ENCODE measurements around the gene AK2. TPM values are rescaled to one million over a fixed set of nuclear protein-coding genes. Genes with fewer than 3 reads are reported as not detected.
"Not testable (repeated sequence)": the region's sequence is repeated elsewhere in the genome, so short reads cannot be mapped to it uniquely, and the experiment has no call there.

The AK2 gene
- total RNA-seq, 1 experiment from 2014 or later, result 326 TPM

DNA sequence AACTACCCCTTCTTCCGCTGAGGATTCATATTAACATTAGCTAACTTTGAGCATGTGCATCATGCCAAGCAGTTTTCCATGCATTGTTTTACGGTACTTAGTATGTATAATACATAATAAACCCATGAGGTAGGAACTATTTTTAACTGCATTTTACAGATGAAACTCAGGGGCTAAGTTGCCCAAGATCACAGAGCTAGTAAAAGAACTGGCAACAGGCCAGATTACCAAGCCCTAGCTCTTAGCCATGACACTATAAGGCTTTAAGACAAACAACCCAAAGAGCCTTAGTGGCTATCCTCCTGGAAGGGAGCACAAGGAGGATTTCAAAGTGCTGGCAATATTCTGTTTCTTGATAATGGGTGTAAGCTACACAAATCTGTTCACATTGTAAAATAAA, 6.1 kb downstream of the AK2 start:
- no peak for DNase-seq (ENCODE audit: low read depth)
- in situ Hi-C loops (cut with HindIII; ENCODE audit: low pct_unique_long_range_greater_than_20kb, low sequenced_read_pairs), result no loop called here

DNA sequence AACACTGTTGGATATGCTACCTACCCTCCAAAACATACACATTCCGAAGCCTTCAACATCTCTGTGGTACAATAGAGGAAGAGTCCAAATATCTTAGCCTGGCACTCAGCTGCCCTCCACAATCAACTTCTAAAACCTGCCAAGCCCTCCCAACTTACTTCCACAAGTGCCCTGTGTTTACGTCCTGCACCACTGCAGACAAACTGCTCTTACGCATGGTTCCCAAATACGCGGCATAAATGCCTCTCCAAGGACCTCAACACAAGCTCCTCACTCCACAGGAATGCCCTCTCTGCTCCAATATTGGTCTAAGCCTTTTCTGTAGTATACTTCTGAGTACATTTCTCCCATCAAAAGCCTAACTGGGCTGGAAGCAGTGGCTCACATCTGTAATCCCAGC, 6.8 kb downstream of the AK2 start:
- DNase-seq (ENCODE audit: low read depth), result no peak
- in situ Hi-C loops (cut with HindIII; ENCODE audit: low pct_unique_long_range_greater_than_20kb, low sequenced_read_pairs), result no loop called here

DNA sequence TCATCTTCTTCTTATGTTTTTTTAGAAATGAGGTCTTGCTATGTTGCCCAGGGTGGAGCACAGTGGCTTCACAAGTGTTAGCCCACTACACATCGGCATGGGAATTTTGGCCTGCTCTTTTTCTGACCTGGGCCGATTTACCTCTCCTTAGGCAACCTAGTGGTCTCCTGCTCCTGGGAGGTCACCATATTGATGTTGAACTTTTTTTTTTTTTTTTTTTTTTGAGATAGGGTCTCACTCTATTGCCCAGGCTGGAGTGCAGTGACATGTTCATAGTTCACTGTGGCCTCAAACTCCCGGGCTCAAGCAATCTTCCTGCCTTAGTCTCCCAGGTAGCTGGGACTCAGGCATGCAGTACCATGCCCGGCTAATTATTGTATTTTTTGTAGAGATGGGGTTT, 7.5 kb downstream of the AK2 start:
- no peak for DNase-seq (ENCODE audit: low read depth)
- in situ Hi-C loops (cut with HindIII; ENCODE audit: low pct_unique_long_range_greater_than_20kb, low sequenced_read_pairs), result no loop called here

DNA sequence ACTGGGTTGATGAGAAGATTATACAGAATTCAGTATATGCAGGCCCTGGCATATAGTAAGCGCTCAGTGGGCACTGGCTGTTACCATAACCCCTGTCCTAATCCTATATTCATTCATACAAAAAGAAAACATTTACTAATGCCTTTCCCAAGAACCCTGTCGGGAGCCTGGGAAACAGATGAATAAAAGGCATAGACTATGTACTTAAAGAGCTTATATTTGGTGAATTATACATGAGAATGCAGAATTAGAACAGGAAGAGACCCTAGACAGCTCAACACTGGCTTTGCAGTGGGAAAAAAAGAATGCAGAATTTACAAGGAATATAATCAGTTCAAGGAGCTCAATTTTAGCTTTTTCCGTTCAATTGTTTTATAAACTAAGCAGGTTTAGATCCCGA, 10.9 kb downstream of the AK2 start:
- DNase-seq (ENCODE audit: low read depth), result no peak

DNA sequence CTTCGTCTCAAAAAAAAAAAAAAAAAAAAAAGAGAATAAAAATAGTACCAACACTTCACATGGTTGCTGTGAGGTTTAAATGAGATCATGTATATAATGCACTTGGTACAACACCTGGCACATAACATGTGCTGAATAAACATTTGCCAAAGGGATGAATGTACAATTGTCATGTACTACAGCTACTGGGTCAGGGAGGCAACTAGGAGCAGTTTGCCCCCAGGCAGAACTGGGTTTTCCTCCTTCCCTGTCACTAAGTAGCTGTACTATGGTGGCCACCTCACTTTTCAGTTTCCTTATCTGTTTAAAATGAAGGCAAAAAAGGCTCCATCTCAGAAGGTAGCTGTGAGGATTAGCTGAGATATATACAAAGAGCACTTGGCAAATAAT, 11.5 kb downstream of the AK2 start:
- no peak for DNase-seq (ENCODE audit: low read depth)
- in situ Hi-C loops (cut with HindIII; ENCODE audit: low pct_unique_long_range_greater_than_20kb, low sequenced_read_pairs), result no loop called here

More for the DNA sequence above, 10.9 kb downstream of the AK2 start:
- in situ Hi-C loops (cut with HindIII; ENCODE audit: low pct_unique_long_range_greater_than_20kb, low sequenced_read_pairs), result no loop called here

GRCh38 chr1:33024430-33025179, 12.1 kb downstream of the AK2 start:
- in situ Hi-C loops (cut with HindIII; ENCODE audit: low pct_unique_long_range_greater_than_20kb, low sequenced_read_pairs); DNase-seq (ENCODE audit: low read depth): not testable (repeated sequence)

- in situ Hi-C loops (cut with HindIII; ENCODE audit: low pct_unique_long_range_greater_than_20kb, low sequenced_read_pairs), result no loop called here
Measured at GRCh38 chr1:33022650-33023200, 14.0 kb downstream of the AK2 start.

GRCh38 chr1:33021567-33022431, 14.9 kb downstream of the AK2 start:
- DNase-seq (ENCODE audit: low read depth), result no peak
- in situ Hi-C loops (cut with HindIII; ENCODE audit: low pct_unique_long_range_greater_than_20kb, low sequenced_read_pairs), result no loop called here

More at GRCh38 chr1:33022650-33023200, 14.0 kb downstream of the AK2 start:
- no peak for DNase-seq (ENCODE audit: low read depth)

- in situ Hi-C loops (cut with HindIII; ENCODE audit: low pct_unique_long_range_greater_than_20kb, low sequenced_read_pairs), result no loop called here
- no peak for DNase-seq (ENCODE audit: low read depth)
Measured at GRCh38 chr1:33018112-33018511, 18.6 kb downstream of the AK2 start.

GRCh38 chr1:33017175-33017574, 19.5 kb downstream of the AK2 start:
- in situ Hi-C loops (cut with HindIII; ENCODE audit: low pct_unique_long_range_greater_than_20kb, low sequenced_read_pairs), result no loop called here
- DNase-seq (ENCODE audit: low read depth), result no peak

DNA sequence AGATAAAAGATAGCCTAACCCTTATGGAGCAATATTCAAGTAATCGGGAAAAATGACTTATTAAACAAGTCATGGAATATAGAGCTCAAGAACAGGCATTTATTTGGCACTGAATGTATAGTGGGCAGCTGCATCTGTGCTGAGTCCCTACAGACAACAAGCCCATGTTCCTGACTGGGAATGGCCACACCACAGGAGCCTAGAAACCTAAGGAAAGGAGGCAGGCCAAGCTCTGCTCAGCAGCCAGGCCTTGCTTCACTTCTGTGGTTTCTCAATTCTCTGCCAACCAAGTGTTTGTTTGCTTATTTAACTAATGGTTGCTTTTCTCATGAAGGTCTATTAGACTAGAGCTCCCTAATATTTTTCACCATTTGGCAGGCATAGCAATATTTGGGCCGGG, 21.5 kb downstream of the AK2 start:
- in situ Hi-C loops (cut with HindIII; ENCODE audit: low pct_unique_long_range_greater_than_20kb, low sequenced_read_pairs), result no loop called here
- no peak for DNase-seq (ENCODE audit: low read depth)

- in situ Hi-C loops (cut with HindIII; ENCODE audit: low pct_unique_long_range_greater_than_20kb, low sequenced_read_pairs), result no loop called here
- DNase-seq (ENCODE audit: low read depth), result no peak
Measured at GRCh38 chr1:33014464-33015163, 22.1 kb downstream of the AK2 start.

DNA sequence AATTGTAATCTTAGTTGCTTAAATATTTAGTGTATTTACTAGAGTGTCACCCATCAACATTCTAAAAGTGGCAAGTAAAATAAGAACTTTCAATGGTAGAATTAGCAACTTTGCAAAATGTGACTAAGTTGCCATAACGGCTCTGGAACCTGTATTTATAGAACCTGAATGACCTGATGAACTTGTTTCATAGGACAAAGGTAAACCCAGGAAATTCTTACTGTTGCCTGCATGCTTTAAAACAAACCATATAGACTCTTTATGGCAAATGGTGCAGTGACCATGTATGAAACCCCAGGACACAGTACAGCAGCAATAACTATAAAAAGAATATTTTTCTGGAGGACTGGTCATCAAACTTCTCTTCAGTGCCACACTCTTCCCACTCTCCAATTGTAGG, 22.9 kb downstream of the AK2 start:
- in situ Hi-C loops (cut with HindIII; ENCODE audit: low pct_unique_long_range_greater_than_20kb, low sequenced_read_pairs), result no loop called here
- DNase-seq (ENCODE audit: low read depth), result no peak

GRCh38 chr1:33012165-33012564, 24.5 kb downstream of the AK2 start:
- DNase-seq (ENCODE audit: low read depth), result no peak
- in situ Hi-C loops (cut with HindIII; ENCODE audit: low pct_unique_long_range_greater_than_20kb, low sequenced_read_pairs), result no loop called here

DNA sequence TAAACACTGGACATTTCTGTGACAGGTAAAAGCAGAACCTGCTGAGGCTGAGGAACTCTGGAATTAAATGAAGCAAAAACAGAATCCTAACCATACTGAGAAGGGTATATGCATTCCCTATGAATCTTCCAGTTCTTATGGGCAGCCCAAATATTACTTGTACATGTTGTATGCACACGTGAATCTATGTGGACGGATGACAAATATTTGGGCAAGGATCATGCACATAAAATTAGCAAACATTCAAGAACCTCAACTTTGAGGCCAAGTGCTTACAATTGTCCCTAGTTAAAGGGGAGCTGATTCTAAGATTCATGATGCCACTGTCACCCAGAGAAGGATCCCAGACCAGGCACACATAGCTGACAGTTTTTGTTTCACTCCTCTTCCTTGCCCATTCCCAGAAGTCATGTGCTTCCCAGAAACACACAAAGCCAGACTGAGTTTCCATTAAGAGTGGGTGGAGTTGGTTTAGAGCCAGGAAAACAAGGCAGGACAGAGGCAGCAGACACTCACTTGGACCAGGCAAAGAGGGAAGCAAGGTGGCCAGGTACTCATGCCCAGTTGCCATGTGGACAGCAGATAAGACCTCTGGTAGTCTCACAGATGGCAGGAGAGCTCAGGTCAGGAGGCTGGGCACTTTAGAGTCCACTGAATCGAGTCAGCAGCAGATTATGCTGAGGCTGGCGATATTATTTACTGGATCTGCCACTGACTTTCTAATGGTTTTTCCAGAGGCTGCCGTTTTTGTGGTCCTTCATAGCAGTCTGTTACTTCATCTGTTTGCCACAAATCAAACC, 25.6 kb downstream of the AK2 start:
- DNase-seq (ENCODE audit: low read depth), result no peak

DNA sequence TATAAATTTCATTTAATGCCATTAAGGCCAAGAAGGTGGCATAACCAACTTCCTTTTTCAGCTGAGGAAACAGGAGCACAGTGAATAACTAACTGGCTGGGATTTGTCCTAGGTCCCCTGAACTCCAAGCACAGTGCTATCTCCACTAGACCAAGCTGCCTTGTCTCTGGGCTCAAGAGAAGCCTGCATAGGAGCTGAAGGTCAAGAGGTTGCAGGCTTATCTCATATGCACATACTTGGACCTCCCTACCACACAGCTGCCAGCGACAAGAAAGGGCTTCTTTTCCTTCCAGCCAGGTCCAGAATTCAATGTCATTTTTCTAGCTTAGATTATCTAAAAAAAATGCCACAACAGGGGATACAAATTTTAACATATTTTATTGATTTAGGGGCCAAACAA, 27.1 kb downstream of the AK2 start:
- no peak for DNase-seq (ENCODE audit: low read depth)
- in situ Hi-C loops (cut with HindIII; ENCODE audit: low pct_unique_long_range_greater_than_20kb, low sequenced_read_pairs), result no loop called here

More for the DNA sequence above, 25.6 kb downstream of the AK2 start:
- in situ Hi-C loops (cut with HindIII; ENCODE audit: low pct_unique_long_range_greater_than_20kb, low sequenced_read_pairs), result no loop called here

GRCh38 chr1:33008051-33008914, 28.4 kb downstream of the AK2 start:
- in situ Hi-C loops (cut with HindIII; ENCODE audit: low pct_unique_long_range_greater_than_20kb, low sequenced_read_pairs), result no loop called here
- DNase-seq (ENCODE audit: low read depth), result no peak
